Neuron (in vitro differentiated cells): ENCODE measurements around the gene DGLUCY.
"Not testable (repeated sequence)": the region's sequence is repeated elsewhere in the genome, so short reads cannot be mapped to it uniquely, and the experiment has no call there.

Source experiments
- H2AFZ ChIP-seq: one replicate; pipeline ENCODE4 v1.6.1; 2013; ENCODE audit warnings: low read depth, mild to moderate bottlenecking, inconsistent platforms, low read length, moderate library complexity
- H3K27me3 ChIP-seq: one replicate; pipeline ENCODE4 v1.6.1; 2013; ENCODE audit warnings: low read length; ENCODE audit not compliant: insufficient read depth
- H3K36me3 ChIP-seq: one replicate; pipeline ENCODE4 v1.6.1; 2013; ENCODE audit warnings: low read length; ENCODE audit not compliant: insufficient read depth
- H3K4me1 ChIP-seq: one replicate; pipeline ENCODE4 v1.6.1; 2013; ENCODE audit warnings: low read length; ENCODE audit not compliant: insufficient read depth
- H3K4me3 ChIP-seq: 2 replicates; pipeline ENCODE4 v1.5.1; 2013; ENCODE audit warnings: mild to moderate bottlenecking, low read length, moderate library complexity
- H3K9me3 ChIP-seq: one replicate; pipeline ENCODE4 v1.6.1; 2013; ENCODE audit warnings: low read length

Gene DGLUCY

DNA sequence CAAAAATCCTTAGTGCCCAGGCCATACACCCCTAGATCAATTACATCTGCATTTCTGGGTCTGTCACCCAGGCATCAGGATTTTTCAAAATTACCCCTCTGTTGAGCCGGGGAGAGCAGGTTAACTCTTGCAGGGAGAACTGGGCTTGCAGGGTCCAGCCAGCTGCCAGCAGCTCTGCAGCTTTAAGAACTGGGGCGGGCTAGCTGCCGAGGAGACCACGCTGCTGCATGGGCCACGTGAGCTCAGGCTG lies at the start of gene DGLUCY:
Gene DGLUCY, plus strand, starts transcription at position 245 of the 250 bp plus-strand sequence. CDS start 46,222 bp downstream, outside the sequence.
- Histone ChIP-seq H2AFZ (peak within 1 kb of the TSS; percentile 71), H3K4me3 (peak within 1 kb of the TSS; percentile 46), H3K4me1 (peaks cover 22% of the 10 kb centered on the region), H3K9me3 (no peaks in the 10 kb centered on the region), H3K36me3 (no peaks in the 10 kb centered on the region), H3K27me3 (no peaks in the 10 kb centered on the region)

- Histone ChIP-seq H3K27me3 (no peaks in the 10 kb centered on the region), H3K4me3 (no peak overlapping the region), H3K4me1 (peaks cover 7% of the 10 kb centered on the region), H3K36me3 (no peaks in the 10 kb centered on the region), H3K9me3 (no peaks in the 10 kb centered on the region), H2AFZ (no peak overlapping the region)
Measured at GRCh38 chr14:91065266-91065665, 48.6 kb upstream of the DGLUCY start.

DNA sequence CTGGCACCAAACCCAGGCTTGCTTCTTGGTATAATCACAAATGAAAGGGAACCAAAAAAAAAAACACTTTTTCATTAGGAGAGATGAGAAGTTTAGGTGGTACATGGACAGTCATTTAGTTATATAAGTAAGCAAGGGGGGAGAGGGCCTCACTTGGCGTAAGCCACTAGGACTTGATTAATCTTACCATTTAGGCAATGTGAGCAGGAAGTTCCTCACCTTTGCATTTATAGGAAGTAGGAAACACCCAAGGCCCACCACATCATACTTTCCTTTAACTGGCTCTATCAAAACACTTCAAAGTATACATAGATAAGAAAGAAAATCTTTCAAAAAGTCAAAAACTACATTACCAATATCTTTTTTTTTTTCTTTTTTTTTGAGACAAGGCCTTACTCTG lies 46.7 kb upstream of the DGLUCY start:
- no peak overlapping the region for H3K4me3 ChIP-seq
- no peak overlapping the region for H2AFZ ChIP-seq
- no peaks in the 10 kb centered on the region for H3K4me1 ChIP-seq
- H3K27me3 ChIP-seq: no peaks in the 10 kb centered on the region
- no peaks in the 10 kb centered on the region for H3K9me3 ChIP-seq
- H3K36me3 ChIP-seq: no peaks in the 10 kb centered on the region

DNA sequence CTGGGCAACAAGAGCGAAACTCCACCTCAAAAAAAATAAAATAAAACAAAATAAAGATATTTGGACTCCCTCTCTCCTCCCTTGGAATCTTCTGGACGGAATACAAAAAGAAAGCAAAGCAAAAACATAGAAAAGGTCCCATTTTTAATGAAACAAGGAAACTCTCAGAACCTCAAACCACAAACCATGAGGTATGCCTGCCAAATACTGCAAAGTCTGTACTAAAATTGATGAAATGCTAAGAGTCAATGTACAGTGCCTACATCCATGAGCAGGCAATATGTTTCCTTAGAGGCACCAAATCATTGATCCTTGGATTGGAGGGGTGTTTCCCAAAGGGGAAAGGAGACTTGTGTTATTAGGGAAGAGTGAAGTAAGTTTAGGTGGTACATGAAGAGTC lies 45.2 kb upstream of the DGLUCY start:
- no peaks in the 10 kb centered on the region for H3K36me3 ChIP-seq
- no peak overlapping the region for H3K4me3 ChIP-seq
- H3K27me3 ChIP-seq: no peaks in the 10 kb centered on the region
- H3K4me1 ChIP-seq: no peaks in the 10 kb centered on the region
- H2AFZ ChIP-seq: no peak overlapping the region
- H3K9me3 ChIP-seq: no peaks in the 10 kb centered on the region

- Histone ChIP-seq H3K4me3 (no peak overlapping the region), H3K4me1 (no peaks in the 10 kb centered on the region), H3K9me3 (no peaks in the 10 kb centered on the region), H3K27me3 (no peaks in the 10 kb centered on the region), H2AFZ (no peak overlapping the region), H3K36me3 (no peaks in the 10 kb centered on the region)
Measured at GRCh38 chr14:91070572-91070971, 43.3 kb upstream of the DGLUCY start.

- no peak overlapping the region for H2AFZ ChIP-seq
- H3K4me1 ChIP-seq: peaks cover 5% of the 10 kb centered on the region
- H3K9me3 ChIP-seq: no peaks in the 10 kb centered on the region
- no peaks in the 10 kb centered on the region for H3K27me3 ChIP-seq
- H3K4me3 ChIP-seq: no peak overlapping the region
- peaks cover under 1% of the 10 kb centered on the region for H3K36me3 ChIP-seq
Measured at GRCh38 chr14:91075553-91075952, 38.3 kb upstream of the DGLUCY start.

DNA sequence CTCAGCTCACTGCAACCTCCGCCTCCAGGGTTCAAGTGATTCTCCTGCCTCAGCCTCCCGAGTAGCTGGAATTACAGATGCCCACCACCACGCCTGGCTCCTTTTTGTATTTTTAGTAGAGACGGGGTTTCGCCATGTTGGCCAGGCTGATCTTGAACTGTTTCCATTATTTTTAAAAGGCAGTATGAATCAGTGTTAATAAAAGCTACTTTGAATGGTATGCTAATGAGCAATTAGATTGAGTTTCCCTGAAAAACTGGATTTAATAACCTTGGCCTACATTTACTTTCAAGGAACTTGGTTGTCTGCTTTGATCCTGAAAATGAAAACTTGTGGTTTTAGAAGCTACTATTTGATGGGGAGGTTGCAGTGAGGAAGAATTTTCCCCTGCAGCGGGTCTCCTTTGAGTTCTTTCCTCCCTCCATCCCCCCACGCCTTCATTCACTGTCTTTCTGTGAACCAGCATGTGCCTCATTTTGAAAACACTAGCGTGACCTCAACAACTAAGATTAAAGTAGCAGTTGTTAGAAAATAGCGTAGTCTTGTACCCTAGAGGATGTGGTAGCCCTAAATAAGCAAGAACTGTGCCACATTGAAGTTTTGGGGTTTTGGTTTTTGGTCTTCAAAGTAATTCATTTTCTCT lies 35.7 kb upstream of the DGLUCY start:
- Histone ChIP-seq H3K4me3 (no peak overlapping the region), H3K27me3 (no peaks in the 10 kb centered on the region), H3K4me1 (peaks cover 5% of the 10 kb centered on the region), H2AFZ (no peak overlapping the region), H3K36me3 (peaks cover 2% of the 10 kb centered on the region), H3K9me3 (no peaks in the 10 kb centered on the region)

GRCh38 chr14:91080071-91080470 lies 33.8 kb upstream of the DGLUCY start:
- no peak overlapping the region for H3K4me3 ChIP-seq
- H3K4me1 ChIP-seq: peaks cover 5% of the 10 kb centered on the region
- H3K36me3 ChIP-seq: peaks cover 2% of the 10 kb centered on the region
- peaks cover 1% of the 10 kb centered on the region for H3K9me3 ChIP-seq
- H3K27me3 ChIP-seq: no peaks in the 10 kb centered on the region
- no peak overlapping the region for H2AFZ ChIP-seq

GRCh38 chr14:91082282-91082681 lies 31.6 kb upstream of the DGLUCY start:
- H3K4me3 ChIP-seq: no peak overlapping the region
- peaks cover 2% of the 10 kb centered on the region for H3K36me3 ChIP-seq
- no peaks in the 10 kb centered on the region for H3K27me3 ChIP-seq
- peaks cover 1% of the 10 kb centered on the region for H3K9me3 ChIP-seq
- H2AFZ ChIP-seq: no peak overlapping the region
- peaks cover 5% of the 10 kb centered on the region for H3K4me1 ChIP-seq

DNA sequence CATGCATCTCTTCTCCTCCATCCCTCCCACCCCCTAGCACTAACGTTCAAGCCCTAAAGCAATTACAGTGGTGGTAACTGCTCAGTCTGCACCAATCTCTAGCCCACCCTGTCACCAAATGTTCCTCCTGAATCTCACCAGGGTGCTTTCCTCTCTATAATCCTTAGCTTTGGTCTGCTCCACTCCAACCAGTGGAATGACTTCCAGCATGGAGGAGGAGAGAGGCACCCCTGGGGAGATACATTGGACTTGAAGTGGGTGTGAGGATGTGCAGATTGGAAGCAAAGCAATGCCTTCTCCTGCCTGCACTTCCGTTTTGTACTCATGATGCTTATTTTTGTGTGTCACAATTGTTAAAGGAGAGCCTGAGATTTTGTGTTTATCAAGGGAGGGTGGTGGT lies 29.4 kb upstream of the DGLUCY start:
- H3K36me3 ChIP-seq: peaks cover 2% of the 10 kb centered on the region
- H3K9me3 ChIP-seq: peaks cover 1% of the 10 kb centered on the region
- no peak overlapping the region for H2AFZ ChIP-seq
- H3K27me3 ChIP-seq: no peaks in the 10 kb centered on the region
- H3K4me1 ChIP-seq: no peaks in the 10 kb centered on the region
- H3K4me3 ChIP-seq: no peak overlapping the region

DNA sequence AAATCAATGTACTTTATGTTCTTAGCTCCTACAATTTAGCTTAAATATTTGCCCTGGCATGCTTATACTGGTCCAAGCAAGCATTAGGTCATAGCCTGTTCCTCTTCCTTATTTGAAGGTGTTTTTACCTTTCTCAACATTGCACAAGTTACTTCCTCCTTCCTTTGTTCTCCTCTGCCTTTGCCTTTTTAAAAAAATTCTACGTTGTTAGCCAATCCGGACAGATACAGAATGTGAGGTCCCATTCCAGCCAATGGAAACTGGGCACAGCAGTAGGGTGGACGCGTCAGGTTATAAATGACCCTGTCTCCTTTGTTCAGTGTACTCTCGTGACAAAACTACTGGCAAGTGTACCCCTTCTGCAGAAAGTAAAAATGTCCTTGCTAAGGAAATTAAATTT lies 26.4 kb upstream of the DGLUCY start:
- not testable (repeated sequence) for H3K9me3 ChIP-seq, H3K27me3 ChIP-seq, H3K4me1 ChIP-seq, H3K36me3 ChIP-seq, H2AFZ ChIP-seq, H3K4me3 ChIP-seq

DNA sequence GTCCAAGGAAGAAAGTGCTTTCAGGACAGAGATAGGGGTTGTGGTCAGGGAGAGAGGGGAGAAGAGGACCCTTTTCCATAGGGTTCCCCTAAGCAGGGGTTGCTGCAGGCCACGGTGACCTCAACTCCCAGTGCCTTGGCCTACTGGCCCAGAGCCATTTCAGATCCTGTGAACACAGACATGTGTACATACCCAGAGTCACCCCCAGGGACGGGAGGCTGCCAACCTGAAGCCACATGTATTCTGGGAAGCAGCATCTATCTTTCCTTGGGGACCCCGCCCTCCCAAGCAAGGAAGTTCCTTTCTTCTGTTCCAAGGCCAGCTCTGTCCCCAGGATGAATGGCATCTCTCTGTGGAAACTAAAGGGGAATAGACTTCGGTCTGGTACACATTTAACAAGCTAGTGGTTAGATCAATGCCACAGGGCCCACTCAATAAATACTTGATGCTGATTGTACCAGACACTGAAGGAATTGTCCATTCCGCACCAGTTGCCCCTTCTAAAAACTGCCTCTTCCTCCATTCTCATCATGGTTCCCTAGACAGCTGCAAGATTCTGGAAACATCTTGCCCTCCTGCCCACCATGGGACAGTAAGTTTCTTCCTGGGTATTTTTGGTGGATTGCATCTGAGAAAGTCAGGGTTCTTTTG lies 25.2 kb upstream of the DGLUCY start:
- H3K4me1 ChIP-seq: no peaks in the 10 kb centered on the region
- H3K4me3 ChIP-seq: no peak overlapping the region
- no peaks in the 10 kb centered on the region for H3K36me3 ChIP-seq
- no peak overlapping the region for H2AFZ ChIP-seq
- H3K27me3 ChIP-seq: no peaks in the 10 kb centered on the region
- peaks cover 1% of the 10 kb centered on the region for H3K9me3 ChIP-seq

GRCh38 chr14:91089958-91090535 lies 23.8 kb upstream of the DGLUCY start:
- H3K9me3 ChIP-seq: no peaks in the 10 kb centered on the region
- no peak overlapping the region for H3K4me3 ChIP-seq
- no peaks in the 10 kb centered on the region for H3K4me1 ChIP-seq
- no peak overlapping the region for H2AFZ ChIP-seq
- no peaks in the 10 kb centered on the region for H3K27me3 ChIP-seq
- no peaks in the 10 kb centered on the region for H3K36me3 ChIP-seq

DNA sequence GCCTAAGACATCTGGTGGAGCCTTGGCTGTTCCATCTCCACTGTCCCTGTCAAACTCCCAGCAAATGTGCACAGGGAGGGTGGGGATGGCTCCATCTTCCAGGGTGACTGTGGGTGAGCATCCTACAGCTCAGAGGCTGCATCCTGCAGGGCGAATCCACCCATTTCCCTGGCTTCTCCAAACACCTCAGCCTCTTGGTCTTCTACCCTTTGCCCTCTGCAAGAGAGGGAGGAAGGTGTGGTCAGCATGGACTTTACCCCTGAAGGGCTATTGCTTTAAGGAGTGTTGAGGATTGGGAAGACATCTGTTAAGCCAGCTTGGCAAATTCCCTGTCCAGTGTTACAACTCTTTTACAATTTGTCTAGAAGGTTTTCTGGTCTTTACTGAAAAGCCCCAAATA lies 23.1 kb upstream of the DGLUCY start:
- no peaks in the 10 kb centered on the region for H3K36me3 ChIP-seq
- H2AFZ ChIP-seq: no peak overlapping the region
- no peaks in the 10 kb centered on the region for H3K4me1 ChIP-seq
- H3K27me3 ChIP-seq: no peaks in the 10 kb centered on the region
- no peaks in the 10 kb centered on the region for H3K9me3 ChIP-seq
- H3K4me3 ChIP-seq: no peak overlapping the region
